Superior temporal gyrus (tissue), 1 donor: Measurements from ENCODE around the gene PHYHIPL.

Experiments
- DNase-seq: peaks from one replicate; pipeline ENCODE4 v3.0.0-alpha.2; 2016; ENCODE audit errors: extremely low spot score

PHYHIPL gene

GRCh38 chr10:59176241-59177030, at the start of gene PHYHIPL:
PHYHIPL (plus strand) TSS chr10:59176643; CDS start chr10:59176854, 211 bp downstream.
- peak; percentile 66 for DNase-seq

DNA sequence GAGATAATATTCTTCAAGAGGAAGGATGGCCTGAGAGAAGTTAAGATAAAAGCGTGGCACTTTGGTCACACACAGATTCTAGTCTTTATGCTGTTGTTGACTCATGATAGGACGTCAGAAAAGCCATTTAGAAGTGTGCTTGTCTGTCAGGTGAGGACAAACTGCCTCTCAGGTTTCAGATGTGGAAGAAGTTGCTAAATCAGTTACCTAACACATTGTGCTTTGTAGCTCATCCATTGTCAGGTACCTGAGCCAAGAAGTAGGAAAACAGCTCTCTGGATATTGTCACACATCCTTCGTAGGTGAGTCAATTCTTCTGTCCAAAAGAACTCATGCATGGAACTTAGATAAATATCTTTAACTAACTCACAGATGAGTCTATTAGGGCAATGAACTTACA, 49.5 kb upstream of the PHYHIPL start:
- no peak for DNase-seq

GRCh38 chr10:59127991-59128390, 48.5 kb upstream of the PHYHIPL start:
- no peak for DNase-seq

- DNase-seq: no peak
Observed at GRCh38 chr10:59129867-59130266, 46.6 kb upstream of the PHYHIPL start.

DNA sequence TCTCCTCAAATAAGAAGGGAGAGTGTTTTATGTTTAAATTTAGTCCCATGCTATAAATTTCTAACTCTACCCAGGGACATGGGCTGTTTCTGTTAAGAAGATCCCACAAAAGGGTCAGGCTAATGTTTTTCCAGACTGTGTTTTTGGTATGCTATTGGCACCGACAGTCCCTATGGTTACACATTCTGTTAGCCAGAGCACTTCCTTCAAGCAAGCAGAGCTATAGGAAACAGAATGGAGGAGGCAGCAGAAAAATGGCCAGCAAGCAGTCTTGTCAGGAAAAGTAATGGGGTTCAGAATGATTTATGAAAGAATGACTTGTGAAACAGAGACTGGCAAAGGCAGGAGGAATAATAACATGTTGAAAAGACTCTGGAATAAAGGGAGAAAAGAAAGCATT, 44.8 kb upstream of the PHYHIPL start:
- no peak for DNase-seq

DNA sequence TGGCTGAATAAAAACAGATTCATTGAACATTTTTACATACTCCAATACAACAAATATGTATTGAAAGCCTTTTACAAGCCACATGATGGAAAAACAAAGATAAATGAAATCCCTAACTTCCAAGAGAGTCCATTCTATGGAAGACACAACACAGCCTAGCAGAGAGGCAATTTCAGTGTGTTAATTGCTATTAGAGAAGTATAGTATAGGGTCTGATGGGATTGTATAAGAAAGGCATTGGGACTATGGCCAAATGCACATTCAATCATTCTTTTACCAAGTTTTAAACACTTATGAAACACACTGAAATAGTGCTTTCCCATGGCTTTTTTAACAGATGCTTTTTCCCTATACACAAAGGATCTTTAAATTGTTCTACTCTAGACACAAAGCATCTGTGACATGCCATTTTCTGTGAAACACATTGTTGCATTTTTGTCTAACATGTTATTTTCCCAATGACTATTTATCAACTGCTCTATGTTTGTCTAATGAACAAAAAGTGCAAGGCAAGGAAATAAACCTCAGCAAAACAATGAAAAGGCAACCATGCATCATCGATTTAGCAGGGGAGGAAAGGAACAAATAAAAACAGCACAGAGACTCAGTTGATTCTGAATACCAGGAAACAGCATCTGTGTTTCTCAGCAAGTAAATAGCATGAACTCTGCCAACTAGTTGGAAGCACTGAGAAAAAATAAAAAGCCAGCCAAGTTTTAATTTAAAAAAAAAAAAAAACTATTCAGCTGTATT, 42.4 kb upstream of the PHYHIPL start:
- DNase-seq: no peak

DNA sequence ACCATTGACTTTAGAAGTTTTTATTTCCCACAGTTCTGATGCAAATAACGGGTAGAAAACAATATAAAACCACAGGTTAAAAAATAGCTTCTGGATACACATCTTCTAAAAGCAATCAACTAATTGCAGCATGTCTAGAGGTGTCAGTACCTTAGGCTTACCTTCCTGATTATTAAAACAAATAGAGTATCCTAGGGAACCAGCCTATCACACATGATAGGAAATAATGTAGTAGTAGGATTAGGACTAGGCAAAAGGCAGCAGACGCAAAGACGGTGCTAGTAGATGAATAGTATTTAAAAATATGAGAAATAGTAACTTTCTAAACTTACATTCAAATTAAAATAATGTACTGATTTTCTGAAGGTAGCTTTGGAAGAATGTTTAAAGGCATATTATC, 41.7 kb upstream of the PHYHIPL start:
- no peak for DNase-seq

DNA sequence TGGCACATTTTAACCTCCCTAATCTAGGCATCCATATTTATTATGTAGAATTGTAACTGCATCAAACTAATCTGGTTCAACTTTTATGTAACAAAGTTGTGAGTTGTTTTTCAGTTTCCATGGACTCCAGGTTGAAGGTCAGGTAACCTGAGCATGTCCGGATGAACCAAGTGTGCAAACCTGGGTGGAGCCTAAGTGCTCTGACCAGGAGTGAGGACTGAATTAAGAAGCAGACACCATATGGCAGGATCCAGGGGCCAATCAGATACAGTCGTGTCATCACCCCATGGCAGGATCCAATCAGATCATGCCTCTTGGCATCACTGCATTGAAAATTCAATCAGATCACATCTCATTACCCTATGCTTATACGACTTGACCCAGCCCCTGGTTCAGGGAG, 41.2 kb upstream of the PHYHIPL start:
- DNase-seq: no peak

GRCh38 chr10:59138052-59138451, 38.4 kb upstream of the PHYHIPL start:
- DNase-seq: no peak

- no peak for DNase-seq
Observed at GRCh38 chr10:59143544-59143943, 32.9 kb upstream of the PHYHIPL start.

DNA sequence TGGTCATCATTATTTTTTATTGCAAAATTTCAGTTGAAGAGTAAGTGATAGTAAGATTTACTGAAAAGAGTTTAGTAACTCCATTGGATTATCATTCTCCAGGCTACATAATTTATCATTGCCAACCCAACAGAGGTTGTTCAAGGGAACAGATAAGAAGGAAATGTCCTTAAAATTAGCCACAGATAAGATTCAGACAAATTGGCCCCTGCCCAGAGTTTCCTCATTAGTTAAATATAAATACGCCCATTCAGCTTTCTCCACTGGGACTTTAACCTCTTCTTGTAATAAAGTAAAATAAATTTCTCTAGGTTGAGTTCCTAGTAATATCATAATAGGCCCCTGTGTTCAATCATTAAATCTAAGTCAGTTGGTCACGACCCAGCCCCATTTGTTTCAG, 27.7 kb upstream of the PHYHIPL start:
- no peak for DNase-seq

GRCh38 chr10:59155556-59155955, 20.9 kb upstream of the PHYHIPL start:
- DNase-seq: no peak

- no peak for DNase-seq
Observed at GRCh38 chr10:59167512-59167911, 8.9 kb upstream of the PHYHIPL start.

DNA sequence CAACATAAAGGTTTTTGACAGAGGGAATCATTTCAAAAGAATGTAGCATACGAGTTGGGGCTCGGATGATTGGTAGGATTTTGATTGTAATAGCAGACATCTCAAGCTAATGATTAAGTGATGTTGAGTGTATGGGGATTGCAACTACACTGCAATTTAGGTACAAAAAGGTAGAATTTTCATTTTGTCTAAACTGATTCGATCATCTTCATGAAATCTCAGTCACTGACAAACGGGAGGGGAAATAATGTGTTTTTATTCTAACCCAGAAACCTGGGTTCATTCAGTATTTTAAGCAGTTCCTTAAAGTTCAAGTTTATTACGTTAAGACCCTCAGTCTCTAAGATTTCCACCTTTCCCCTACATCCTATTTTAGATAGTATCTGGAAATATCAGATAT, 3.9 kb upstream of the PHYHIPL start:
- DNase-seq: no peak

DNA sequence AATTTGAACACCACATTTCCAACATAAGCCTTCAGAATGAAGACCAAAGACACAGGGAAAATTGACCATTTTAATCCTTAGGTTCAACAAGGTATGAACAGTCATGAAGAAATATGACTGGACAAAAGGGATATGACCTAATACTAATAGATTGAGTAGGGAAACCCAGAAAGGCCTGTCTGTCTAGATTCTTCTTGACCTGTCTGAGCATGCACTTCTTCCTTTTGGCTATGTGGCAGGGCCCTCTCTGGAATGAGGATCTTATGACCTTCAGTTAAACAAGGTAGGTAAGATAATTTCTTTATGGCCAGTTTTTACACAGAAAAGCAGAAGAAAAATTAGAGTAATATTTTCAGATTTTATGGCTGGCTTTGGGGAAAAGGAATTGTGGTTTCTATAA, 3.0 kb upstream of the PHYHIPL start:
- no peak for DNase-seq

DNA sequence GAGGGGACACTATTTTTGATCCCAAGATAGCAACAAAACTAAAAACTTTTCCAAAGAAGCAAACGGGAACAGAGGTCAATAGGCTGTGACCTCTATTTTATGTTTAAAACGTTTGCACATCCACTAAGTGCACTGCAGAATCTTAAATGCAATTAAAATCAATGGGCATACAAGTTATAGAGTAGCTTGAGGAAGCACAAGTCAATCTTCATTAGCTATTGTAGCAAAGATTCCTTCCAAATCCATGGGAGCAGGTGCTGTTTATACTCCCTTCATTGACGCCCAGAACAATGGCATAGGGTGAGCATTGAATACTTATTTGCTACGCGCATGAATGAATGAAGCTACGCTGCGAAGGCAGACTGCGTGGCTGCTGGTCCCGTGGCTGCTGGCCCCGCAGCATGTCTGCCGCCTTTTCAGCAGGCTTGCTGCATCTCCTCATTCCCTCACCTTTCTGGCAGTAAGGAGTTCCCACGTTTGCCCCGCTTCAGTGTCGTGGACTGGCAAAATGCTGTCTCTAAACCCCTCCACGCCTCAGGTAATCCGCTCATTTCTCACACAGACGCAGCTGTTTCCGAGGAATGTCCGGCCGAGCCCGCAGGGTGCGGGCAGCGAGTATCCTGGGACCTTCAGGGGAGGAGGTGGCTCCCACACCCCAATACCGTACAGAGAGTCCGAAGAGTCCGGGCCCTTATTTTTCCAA, 754 bp upstream of the PHYHIPL start:
- peak; percentile 82 for DNase-seq

GRCh38 chr10:59177031-59177797, 771 bp downstream of the PHYHIPL start:
- DNase-seq: peak; percentile 90

GRCh38 chr10:59177836-59178235, 1.4 kb downstream of the PHYHIPL start:
- no peak for DNase-seq

DNA sequence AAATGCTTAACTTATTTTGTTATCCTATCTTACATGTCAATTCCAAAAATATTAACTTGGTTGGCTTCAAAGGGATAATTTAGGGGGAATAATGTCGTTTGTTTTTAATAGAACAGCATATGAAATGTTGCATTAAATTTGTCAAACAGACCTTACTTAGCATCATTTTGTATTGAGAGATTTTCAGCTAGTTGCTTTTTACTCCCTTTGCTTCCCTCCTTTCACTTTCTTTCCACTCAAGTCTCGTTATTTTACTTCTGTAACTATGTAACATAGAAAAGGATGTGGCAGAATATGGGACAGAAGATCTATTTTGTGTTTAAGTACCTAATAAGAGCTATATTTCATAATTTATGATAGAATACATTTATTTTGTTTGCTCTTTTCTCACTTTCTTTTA, 2.6 kb downstream of the PHYHIPL start:
- DNase-seq: no peak

DNA sequence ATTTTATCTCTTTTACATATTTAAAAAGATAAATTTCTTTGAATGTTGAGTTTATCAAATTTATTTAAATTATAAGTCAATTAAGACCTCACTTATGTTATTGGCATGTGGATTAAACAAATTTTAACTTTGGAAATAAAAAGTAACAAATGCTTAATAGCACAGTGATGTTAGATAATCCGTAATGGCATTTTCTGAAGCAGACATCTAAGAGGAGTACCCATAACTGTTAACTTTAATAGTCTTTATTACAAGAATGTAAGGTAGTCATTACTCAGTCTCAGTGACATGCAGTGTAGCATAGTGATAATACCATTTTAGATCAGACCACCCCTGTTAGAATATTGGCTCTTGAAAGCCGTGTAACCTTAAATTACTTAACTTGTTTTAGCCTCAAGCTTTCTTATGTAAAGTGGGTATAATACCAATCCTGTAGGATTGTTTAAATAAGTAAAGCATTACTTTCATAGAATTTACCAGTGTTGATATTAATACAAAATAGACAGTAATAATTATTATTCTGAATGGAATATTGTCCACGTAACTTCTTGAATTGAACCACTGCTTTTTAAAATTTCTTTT, 4.3 kb downstream of the PHYHIPL start:
- peak; percentile 69 for DNase-seq

DNA sequence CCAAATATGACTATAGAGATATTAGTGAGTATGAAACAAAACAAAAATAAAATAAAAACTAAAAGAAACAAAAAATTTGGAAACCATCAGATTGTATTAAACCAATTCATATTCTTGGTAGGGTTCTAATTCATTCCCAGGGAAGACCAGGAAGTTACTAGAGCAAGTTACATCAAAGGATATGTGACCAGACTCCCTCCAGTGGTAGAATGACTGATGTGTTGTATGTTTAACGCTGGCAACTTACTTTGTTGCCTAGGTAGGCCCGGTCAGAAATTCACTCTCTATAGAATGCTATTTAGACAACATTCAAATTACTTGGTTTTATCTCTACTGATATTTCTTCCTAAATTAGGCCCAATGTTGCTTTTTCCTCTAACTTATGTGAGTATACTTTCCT, 5.2 kb downstream of the PHYHIPL start:
- peak; percentile 94 for DNase-seq
